Osteocyte (in vitro differentiated cells): Measurements from ENCODE around the gene HS1BP3. TPM values are rescaled to one million over a fixed set of nuclear protein-coding genes. Genes with fewer than 3 reads are reported as not detected.

Experiments
- total RNA-seq: library from RNA; stranded (reverse); gene quantifications from 2 replicates; pipeline ENCODE4 v1.2.1, GENCODE V29; 2021

Gene HS1BP3
- total RNA-seq, 1 donor from 2014 or later: 40.5 TPM

Other genes with a start within 250 kb of the HS1BP3 start
- gene RHOB, start 204.0 kb downstream of the HS1BP3 start, total RNA-seq: 141 and 160 TPM in 2 replicates
- gene GDF7, start 16.0 kb upstream of the HS1BP3 start, total RNA-seq: 9.0 and 10.1 TPM in 2 replicates
- gene LDAH, start 172.0 kb upstream of the HS1BP3 start, total RNA-seq: 25.7 and 28.0 TPM in 2 replicates